Measurements from ENCODE around the gene CRYBB2.

- TF ChIP-seq ELF4 (IDR thresholded peaks at IDR 0.05) (no peak), FOXM1 (IDR thresholded peaks at IDR 0.05; ENCODE audit: borderline replicate concordance) (no peak), NFRKB (IDR thresholded peaks at IDR 0.05) (no peak), FOXA1 (IDR thresholded peaks at IDR 0.05) (no peak), SP1 (IDR thresholded peaks at IDR 0.05) (no peak), SUZ12 (IDR thresholded peaks at IDR 0.05) (no peak), CTBP1 (IDR thresholded peaks at IDR 0.05; ENCODE audit: borderline replicate concordance) (no peak), ZNF384 (IDR thresholded peaks at IDR 0.05) (no peak), BHLHE40 (IDR thresholded peaks at IDR 0.05; ENCODE audit: borderline replicate concordance) (no peak), L3MBTL2 (conservative IDR thresholded peaks at IDR 0.05) (no peak)
- TF ChIP-seq, protein P1, sequence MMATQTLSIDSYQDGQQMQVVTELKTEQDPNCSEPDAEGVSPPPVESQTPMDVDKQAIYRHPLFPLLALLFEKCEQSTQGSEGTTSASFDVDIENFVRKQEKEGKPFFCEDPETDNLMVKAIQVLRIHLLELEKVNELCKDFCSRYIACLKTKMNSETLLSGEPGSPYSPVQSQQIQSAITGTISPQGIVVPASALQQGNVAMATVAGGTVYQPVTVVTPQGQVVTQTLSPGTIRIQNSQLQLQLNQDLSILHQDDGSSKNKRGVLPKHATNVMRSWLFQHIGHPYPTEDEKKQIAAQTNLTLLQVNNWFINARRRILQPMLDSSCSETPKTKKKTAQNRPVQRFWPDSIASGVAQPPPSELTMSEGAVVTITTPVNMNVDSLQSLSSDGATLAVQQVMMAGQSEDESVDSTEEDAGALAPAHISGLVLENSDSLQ (IDR thresholded peaks at IDR 0.05): no peak
Measured at GRCh38 chr22:25228822-25229221, 9.4 kb downstream of the CRYBB2 start.

Measured in HEK293T (cell line).